ENCODE data around the gene SEPHS1.

Gene SEPHS1

DNA sequence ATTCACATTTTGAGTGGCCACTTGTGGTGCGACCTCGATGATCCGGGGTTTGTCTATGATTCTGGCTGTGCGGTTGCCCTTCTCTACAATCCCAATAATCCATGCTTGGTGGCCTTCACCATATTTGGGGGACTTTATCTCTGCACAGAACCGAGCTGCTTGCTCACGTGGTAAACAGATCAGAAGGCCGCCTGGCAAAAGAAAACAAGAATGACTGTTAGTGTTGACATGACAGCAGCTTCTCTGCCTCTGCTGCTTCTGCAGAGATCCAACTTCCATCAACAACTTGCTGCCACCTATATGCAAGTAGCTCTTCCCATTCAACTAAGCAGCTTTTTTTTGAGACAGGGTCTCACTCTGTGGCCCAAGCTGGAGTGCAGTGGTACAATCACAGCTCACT is 28.9 kb downstream of the SEPHS1 start:
- Histone ChIP-seq H3K36me3 (ENCODE audit: control insufficient read depth, insufficient read depth, low read length) (no peaks in the 10 kb centered on the region), H3K4me2 (ENCODE audit: low read length) (no peak overlapping the region), H3K79me2 (no peaks in the 10 kb centered on the region), H2AFZ (no peak overlapping the region), H3K9ac (no peak overlapping the region), H3K27ac (no peak overlapping the region), H3K4me1 (no peaks in the 10 kb centered on the region), H3K27me3 (ENCODE audit: control insufficient read depth, insufficient read depth, low read length) (no peaks in the 10 kb centered on the region), H3K9me3 (ENCODE audit: control insufficient read depth, low read length) (no peaks in the 10 kb centered on the region), H3K4me3 (ENCODE audit: low read depth, low read length) (no peak overlapping the region)
- TF ChIP-seq, protein P1, sequence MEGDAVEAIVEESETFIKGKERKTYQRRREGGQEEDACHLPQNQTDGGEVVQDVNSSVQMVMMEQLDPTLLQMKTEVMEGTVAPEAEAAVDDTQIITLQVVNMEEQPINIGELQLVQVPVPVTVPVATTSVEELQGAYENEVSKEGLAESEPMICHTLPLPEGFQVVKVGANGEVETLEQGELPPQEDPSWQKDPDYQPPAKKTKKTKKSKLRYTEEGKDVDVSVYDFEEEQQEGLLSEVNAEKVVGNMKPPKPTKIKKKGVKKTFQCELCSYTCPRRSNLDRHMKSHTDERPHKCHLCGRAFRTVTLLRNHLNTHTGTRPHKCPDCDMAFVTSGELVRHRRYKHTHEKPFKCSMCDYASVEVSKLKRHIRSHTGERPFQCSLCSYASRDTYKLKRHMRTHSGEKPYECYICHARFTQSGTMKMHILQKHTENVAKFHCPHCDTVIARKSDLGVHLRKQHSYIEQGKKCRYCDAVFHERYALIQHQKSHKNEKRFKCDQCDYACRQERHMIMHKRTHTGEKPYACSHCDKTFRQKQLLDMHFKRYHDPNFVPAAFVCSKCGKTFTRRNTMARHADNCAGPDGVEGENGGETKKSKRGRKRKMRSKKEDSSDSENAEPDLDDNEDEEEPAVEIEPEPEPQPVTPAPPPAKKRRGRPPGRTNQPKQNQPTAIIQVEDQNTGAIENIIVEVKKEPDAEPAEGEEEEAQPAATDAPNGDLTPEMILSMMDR (IDR thresholded peaks at IDR 0.05), result no peak

DNA sequence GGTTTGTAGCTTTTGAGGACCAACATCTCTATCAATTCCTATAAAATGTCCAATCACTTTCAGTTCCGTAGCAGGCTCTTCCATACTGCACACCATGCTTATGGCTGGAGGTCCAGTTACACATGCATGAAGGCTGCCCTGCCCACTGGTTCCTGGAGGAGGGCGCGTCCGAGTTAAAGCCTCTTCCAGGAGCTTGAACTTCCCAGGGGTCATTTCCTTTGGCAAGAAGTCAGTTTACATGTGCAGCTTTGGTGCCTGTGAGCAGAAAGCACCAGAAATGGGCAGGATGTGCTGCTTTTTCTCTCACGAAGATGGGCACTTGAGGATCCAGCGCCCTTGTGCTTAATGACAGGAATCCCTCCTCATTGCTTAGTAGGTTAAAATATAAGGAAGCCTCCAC is 30.6 kb downstream of the SEPHS1 start:
- TF ChIP-seq, protein P1 (IDR thresholded peaks at IDR 0.05), result no peak
- H3K4me2 ChIP-seq (ENCODE audit: low read length), result no peak overlapping the region
- no peak overlapping the region for H3K9ac ChIP-seq
- H3K27me3 ChIP-seq (ENCODE audit: control insufficient read depth, insufficient read depth, low read length), result no peaks in the 10 kb centered on the region
- H3K36me3 ChIP-seq (ENCODE audit: control insufficient read depth, insufficient read depth, low read length), result no peaks in the 10 kb centered on the region
- H3K79me2 ChIP-seq, result no peaks in the 10 kb centered on the region
- H2AFZ ChIP-seq, result no peak overlapping the region
- no peaks in the 10 kb centered on the region for H3K9me3 ChIP-seq (ENCODE audit: control insufficient read depth, low read length)
- no peak overlapping the region for H3K27ac ChIP-seq
- H3K4me3 ChIP-seq (ENCODE audit: low read depth, low read length), result no peak overlapping the region
- H3K4me1 ChIP-seq, result no peaks in the 10 kb centered on the region

DNA sequence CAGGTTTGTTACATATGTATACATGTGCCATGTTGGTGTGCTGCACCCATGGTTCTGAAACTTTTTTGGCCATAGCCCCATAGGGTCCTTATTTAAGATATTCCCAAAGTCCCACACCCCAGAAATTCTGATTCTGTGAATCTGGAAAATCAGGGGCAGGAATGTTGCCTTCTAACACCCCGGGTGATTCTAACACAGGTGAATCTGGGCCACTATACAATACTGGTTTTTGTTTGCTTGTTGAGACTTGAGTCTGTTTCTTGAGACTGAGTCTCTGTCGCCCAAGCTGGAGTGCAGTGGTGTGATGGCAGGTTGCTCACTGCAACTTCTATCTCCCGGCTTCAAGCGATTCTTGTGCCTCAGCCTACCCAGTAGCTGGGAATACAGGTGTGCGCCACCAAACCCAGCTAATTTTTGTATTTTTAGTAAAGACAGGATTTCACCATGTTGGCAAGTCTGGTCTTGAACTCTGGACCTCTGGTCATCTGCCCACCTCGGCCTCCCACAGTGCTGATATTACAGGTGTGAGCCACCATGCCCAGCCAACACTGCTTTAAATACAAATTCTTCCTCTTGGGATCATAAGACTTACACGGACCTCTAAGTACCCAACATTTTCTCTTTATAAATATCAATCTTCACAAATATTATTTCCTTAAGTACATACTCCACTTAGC is 31.3 kb downstream of the SEPHS1 start:
- no peaks in the 10 kb centered on the region for H3K9me3 ChIP-seq (ENCODE audit: control insufficient read depth, low read length)
- H3K4me2 ChIP-seq (ENCODE audit: low read length), result no peak overlapping the region
- H3K36me3 ChIP-seq (ENCODE audit: control insufficient read depth, insufficient read depth, low read length), result no peaks in the 10 kb centered on the region
- no peak overlapping the region for H3K4me3 ChIP-seq (ENCODE audit: low read depth, low read length)
- no peak overlapping the region for H3K9ac ChIP-seq
- no peak overlapping the region for H3K27ac ChIP-seq
- H3K79me2 ChIP-seq, result no peaks in the 10 kb centered on the region
- TF ChIP-seq, protein P1 (IDR thresholded peaks at IDR 0.05), result no peak
- no peaks in the 10 kb centered on the region for H3K4me1 ChIP-seq
- H2AFZ ChIP-seq, result no peak overlapping the region
- no peaks in the 10 kb centered on the region for H3K27me3 ChIP-seq (ENCODE audit: control insufficient read depth, insufficient read depth, low read length)

DNA sequence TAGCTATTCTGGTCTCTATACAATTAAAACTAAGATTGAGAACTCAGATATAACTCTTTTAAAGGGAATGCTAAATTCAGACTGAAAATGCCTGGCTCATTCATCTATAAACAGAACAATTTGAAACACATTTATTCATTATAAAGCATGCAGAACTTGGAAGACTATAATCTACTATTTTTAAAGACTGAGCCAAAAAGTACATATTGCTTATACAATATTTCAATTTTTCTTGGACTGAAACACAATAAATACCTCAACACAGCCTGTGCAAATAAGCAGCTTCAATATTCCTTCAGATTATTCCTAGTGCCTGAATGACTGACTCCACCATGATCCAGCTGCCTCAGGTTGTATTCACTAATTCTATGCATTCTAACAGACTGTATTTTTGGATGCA is 32.7 kb downstream of the SEPHS1 start:
- H3K27me3 ChIP-seq (ENCODE audit: control insufficient read depth, insufficient read depth, low read length), result no peaks in the 10 kb centered on the region
- H3K27ac ChIP-seq, result no peak overlapping the region
- no peak overlapping the region for H3K4me3 ChIP-seq (ENCODE audit: low read depth, low read length)
- H3K4me2 ChIP-seq (ENCODE audit: low read length), result no peak overlapping the region
- no peak overlapping the region for H2AFZ ChIP-seq
- TF ChIP-seq, protein P1 (IDR thresholded peaks at IDR 0.05), result no peak
- H3K36me3 ChIP-seq (ENCODE audit: control insufficient read depth, insufficient read depth, low read length), result no peaks in the 10 kb centered on the region
- H3K79me2 ChIP-seq, result no peaks in the 10 kb centered on the region
- no peaks in the 10 kb centered on the region for H3K9me3 ChIP-seq (ENCODE audit: control insufficient read depth, low read length)
- no peak overlapping the region for H3K9ac ChIP-seq
- no peaks in the 10 kb centered on the region for H3K4me1 ChIP-seq

DNA sequence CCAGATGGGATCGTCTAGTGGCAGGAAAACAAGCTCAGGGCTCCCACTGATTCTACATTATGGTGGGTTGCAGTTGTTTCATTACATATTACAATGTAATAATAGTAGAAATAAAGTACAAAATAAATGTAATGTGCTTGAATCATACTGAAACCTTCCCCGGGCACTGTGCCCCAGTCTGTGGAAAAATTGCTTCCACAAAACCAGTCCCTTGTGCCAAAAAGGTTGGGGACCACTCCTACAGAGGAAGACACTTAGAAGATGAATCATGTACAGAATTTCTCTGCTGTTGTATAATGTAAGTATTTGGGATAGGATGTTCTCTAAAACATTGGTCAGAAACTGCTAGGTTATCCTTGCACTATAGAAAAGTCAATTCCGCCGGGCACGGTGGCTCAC is 36.9 kb downstream of the SEPHS1 start:
- no peaks in the 10 kb centered on the region for H3K79me2 ChIP-seq
- H3K4me3 ChIP-seq (ENCODE audit: low read depth, low read length), result no peak overlapping the region
- no peaks in the 10 kb centered on the region for H3K36me3 ChIP-seq (ENCODE audit: control insufficient read depth, insufficient read depth, low read length)
- H3K27me3 ChIP-seq (ENCODE audit: control insufficient read depth, insufficient read depth, low read length), result no peaks in the 10 kb centered on the region
- TF ChIP-seq, protein P1 (IDR thresholded peaks at IDR 0.05), result no peak
- no peak overlapping the region for H3K9ac ChIP-seq
- no peak overlapping the region for H3K27ac ChIP-seq
- H3K9me3 ChIP-seq (ENCODE audit: control insufficient read depth, low read length), result no peaks in the 10 kb centered on the region
- no peak overlapping the region for H3K4me2 ChIP-seq (ENCODE audit: low read length)
- H2AFZ ChIP-seq, result no peak overlapping the region
- H3K4me1 ChIP-seq, result no peaks in the 10 kb centered on the region

Data from parathyroid adenoma (tissue), 2 donors.